HG02678 (cell line): ENCODE measurements around the gene FAM83D.
"Not testable (repeated sequence)": the region's sequence is repeated elsewhere in the genome, so short reads cannot be mapped to it uniquely, and the experiment has no call there.

ENCODE experiments used
- ATAC-seq: cut with Tn5 transposase; IDR thresholded peaks from one replicate; pipeline ENCODE4 v1.9.1; 2021; ENCODE audit warnings: mild to moderate bottlenecking, moderate library complexity; ENCODE audit not compliant: unreplicated experiment

The FAM83D gene

DNA sequence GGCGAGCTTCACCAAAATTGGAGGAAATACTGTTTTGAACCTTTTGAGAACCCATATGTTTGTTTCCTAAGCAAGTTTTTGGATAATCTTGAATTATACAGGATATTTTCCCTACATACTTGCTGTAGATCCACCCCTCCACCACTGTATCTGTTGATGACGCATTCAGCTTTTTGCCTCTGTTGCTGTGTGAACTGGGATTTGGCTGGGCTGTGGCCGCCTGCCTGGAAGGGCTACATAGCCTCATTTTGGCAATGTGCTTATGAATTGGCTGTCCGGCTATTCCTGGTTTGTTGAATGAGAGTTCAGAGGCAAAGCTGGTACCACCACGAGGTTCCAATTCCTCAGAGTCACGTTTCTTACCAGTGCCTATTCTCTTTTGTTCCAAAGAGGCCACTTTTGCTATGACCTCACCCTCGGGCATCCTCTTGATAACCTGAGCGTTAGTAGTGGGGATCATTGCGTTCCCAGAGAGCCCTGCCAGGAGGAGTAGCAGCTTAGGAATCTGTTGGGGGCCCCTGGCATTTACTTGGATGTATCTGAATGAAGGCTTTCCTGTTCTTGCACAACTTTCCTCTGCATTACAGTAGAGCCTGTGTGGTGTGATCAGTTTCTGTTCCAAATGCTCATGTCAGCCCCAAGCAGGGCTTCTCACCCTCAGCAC lies 6.4 kb downstream of the FAM83D start:
- ATAC-seq, result no peak

DNA sequence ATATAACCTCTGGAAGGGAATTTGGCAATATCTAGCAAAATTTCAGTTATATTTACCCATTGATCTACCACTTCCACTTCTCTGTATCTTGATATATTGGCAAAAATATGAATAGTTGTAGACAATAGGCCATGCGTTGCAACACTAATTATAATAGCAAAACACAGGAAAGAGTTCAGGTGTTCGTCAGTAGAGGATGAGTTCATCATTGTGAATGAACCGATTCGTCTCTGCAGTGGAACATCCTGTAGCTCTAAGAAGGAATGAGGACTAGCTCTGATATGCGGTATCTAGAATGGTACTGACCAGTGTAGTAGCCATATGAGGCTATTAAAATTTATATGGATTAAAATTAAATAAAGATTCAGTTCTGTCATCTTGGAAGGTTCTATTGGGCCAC lies 8.3 kb downstream of the FAM83D start:
- no peak for ATAC-seq

DNA sequence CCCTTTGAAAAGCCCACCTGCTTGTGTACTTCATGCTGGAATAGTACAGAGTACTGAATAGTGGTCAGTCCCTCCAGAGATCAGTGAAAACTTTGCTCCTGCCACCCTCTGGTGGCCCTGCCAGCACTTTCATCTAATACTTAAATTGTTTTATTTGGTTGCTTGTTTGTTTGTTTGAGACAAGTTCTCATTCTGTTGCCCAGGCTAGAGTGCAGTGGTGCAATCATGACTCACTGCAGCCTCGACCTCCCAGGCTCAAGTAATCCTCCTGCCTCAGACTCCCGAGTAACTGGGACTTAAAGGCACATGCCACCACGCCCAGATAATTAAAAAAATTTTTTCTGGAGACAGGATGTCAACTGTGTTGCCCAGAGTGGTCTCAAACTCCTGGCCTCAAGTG lies 9.1 kb downstream of the FAM83D start:
- no peak for ATAC-seq

DNA sequence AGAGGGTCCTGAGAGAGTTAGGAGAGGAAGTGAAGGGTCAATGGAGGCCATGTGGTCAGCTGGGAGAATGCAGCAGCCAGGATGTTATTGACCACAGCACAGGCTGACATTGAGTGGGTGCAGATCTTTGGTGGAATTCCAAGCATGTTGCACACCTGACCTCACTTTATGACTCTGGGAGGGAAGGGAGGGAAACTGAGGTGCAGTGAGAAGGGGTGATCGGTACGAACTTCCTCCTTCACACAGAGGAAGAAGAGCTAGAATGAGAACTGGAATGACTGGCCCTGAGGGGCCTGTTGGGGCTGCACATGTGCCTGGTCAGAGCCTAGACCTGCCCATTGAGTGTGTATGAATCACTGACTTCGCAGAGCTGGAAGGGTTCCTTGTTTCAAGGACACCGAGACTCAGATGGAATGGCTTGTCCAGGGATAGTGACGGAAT lies 9.8 kb downstream of the FAM83D start:
- ATAC-seq, result no peak

DNA sequence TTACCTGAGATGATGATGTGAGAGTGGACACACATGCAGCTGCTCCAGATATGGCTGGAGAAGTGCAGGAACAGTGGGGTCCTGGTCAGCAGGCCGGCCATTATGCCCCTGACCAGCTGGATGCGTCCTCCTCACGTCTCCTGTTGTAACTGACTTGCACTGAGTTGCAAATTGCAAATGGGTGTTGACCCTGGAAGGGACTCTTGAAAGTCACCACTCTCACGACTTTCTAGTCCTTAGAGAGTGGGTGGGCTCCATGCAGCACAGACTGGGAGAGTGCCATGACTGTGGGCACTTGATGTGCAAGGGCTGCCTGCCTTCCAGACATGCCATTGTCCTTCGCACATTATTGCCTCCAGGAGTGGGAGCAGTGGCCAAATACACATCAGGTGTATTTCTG lies 10.8 kb downstream of the FAM83D start:
- no peak for ATAC-seq

DNA sequence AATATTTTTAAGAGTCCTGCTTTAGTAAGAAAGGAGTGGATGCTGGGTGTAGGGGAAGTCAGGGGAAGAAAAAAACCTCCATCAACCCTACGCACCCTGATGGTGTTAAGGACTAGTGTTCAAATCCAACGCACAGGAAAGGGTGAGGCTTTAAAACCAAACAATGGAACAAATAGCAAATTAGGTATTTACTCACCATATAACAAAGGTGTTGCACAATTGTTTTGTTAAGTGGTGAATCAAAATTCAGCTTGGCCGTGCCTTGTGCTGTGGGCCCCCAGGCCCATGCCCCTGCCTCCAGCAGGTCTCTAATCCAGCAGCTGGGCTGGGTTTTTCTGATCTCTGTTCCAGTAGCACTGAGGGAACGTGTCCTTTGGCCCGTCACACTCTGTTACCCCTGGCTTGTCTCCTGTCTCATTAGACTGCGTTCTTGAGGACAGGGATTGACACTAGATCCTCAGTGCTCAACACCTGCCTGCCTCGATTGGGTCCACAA lies 11.8 kb downstream of the FAM83D start:
- no peak for ATAC-seq

DNA sequence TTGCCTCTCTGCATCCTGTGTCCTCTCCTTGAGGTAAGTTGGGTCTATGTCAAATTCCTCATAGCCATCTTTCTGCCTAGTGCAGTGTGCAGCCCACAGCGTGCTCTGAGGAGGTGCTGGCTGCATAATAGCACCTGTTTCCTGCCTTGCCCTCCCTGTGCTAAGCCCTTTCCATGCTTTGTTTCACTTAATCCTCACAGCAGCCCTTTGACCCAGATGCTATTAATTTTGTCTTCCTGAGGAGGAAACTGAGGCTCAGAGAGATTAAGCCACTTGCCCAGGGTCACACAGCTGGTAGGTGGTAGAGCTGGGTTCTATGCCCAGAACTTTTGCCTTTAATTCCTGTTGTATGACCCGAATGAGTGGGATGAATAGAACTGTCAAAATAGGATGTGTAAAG lies 13.5 kb downstream of the FAM83D start:
- ATAC-seq, result no peak

DNA sequence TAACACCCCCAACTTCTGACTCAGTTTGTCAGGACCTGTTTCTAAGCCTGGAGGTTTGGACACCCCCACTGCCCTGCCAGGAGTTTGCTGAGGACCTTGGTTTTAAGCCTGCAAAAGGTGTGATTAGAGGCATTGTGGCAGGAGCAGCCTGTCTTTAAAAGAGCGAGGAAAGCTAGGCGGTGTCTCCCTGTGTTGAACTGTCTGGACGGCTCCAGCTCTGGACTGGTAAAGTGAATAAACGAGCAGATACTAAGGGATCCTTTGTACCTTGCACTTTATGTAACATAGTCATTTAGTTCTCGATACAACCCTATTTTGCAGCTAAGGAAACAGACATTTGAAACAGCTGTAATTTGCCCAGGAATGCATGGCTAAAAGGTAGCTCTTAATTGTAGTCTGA lies 14.4 kb downstream of the FAM83D start:
- no peak for ATAC-seq

DNA sequence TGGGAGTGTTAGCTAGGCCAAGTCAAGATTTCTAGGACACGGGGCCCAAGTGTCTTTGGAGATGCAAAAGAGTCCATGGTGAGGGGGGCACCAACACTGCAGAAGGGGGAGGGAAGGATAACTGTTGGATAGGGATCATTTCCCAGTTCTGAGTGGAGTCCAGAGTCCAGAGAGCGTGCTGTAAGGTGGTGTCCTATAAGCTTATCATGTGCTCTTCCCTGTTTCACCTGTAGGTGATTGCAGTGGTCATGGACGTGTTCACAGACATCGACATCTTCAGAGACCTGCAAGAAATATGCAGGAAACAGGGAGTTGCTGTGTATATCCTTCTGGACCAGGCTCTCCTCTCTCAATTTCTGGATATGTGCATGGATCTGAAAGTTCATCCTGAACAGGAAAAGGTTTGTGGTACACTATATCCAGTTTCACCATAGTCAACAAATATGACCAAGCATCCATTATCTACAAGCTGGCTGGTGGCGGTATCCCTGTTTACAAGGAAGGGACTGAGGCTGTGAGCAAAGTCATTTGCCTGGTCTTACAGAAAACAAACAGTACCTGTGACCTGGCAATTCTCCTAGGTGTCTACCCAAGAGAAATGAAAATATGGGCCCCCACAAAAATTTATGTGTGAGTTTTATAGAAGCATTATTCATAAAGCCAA lies 15.6 kb downstream of the FAM83D start:
- no peak for ATAC-seq

DNA sequence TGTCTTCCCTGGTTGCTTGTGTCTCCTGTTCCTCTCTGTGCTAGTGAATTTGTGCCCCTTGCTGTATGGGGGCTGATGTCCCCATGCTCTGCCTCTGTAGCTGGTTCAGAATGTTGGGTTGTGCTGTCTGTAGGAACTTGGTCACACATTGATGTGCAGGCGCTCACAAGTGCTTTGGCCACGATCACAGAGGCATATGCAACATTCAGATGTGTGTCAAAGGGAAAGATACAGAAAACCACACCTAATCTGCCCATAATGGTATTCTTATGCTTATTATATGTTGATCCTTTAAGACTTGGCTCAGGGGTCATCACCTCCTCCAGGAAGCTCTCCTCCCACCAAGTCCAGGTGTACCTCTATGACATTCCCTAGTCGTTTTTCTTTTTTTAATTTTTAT lies 18.8 kb downstream of the FAM83D start:
- no peak for ATAC-seq

DNA sequence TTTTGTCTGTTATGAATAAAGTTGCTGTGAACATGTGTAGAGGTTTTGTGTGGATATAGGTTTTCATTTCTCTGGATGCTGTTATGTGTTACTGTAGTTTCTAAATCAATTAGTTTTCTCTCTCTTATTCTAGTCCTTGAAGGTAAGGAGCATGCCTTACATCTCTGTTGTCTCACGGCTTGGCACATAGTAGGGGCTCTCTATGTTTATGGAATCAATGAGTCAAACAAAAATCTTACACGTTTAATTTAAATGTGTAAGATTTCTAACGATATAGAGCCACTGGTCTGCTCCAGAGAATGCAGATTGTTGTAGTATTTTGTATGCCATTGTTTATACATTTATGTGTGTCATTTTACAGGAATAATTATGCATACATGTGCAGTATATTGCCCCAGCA lies 20.6 kb downstream of the FAM83D start:
- ATAC-seq, result no peak

DNA sequence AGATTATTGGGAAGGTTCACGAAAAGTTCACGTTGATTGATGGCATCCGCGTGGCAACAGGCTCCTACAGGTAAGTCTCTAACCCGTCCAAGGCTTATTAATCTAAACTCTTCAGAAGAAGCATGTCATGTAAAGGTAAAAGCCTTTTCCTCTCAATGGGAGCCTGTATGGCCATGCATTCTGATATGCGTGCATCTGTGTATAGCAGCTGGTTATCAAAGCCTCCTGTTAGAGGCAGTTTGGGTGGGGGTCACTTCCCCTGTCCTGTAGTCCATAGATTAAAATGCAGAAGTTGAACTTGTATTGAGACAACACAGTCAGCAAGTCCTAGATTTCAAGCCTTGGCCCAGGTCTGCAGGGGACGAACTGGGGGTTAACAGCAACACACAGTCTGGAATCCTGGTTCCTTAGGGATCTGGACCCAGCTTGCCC lies 21.7 kb downstream of the FAM83D start:
- no peak for ATAC-seq

DNA sequence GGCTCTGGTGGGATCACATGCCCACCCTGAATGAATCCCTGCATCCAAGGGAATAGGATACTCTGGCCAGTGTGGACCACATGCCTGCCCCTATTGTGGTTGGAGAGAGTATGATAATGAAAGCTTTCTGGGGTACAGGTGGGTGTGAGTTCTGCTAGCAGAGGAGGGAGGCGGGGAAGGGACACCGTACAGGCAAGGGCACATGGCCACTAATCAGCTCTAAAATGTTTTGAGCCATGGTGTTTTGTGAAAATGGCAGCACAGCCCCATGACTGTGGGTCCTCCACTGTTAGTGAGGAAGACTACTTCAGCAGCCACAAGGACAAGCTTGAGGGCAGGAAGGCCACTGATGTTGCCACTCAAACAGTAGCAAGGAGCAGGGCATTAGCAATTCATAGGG lies 24.0 kb downstream of the FAM83D start:
- no peak for ATAC-seq

DNA sequence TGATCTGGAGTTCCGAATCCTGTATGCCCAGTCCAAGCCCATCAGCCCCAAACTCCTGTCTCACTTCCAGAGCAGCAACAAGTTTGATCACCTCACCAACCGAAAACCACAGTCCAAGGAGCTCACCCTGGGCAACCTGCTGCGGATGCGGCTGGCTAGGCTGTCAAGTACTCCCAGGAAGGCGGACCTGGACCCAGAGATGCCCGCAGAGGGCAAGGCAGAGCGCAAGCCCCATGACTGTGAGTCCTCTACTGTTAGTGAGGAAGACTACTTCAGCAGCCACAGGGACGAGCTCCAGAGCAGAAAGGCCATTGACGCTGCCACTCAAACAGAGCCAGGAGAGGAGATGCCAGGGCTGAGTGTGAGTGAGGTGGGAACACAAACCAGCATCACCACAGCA lies 25.4 kb downstream of the FAM83D start:
- ATAC-seq, result no peak

DNA sequence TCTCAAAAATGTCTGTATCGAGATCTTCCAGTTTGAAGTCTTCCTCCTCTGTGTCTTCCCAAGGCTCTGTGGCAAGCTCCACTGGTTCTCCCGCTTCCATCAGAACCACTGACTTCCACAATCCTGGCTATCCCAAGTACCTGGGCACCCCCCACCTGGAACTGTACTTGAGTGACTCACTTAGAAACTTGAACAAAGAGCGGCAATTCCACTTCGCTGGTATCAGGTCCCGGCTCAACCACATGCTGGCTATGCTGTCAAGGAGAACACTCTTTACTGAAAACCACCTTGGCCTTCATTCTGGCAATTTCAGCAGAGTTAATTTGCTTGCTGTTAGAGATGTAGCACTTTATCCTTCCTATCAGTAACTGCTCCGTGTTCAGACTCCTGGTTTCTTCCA lies 25.9 kb downstream of the FAM83D start:
- no peak for ATAC-seq

DNA sequence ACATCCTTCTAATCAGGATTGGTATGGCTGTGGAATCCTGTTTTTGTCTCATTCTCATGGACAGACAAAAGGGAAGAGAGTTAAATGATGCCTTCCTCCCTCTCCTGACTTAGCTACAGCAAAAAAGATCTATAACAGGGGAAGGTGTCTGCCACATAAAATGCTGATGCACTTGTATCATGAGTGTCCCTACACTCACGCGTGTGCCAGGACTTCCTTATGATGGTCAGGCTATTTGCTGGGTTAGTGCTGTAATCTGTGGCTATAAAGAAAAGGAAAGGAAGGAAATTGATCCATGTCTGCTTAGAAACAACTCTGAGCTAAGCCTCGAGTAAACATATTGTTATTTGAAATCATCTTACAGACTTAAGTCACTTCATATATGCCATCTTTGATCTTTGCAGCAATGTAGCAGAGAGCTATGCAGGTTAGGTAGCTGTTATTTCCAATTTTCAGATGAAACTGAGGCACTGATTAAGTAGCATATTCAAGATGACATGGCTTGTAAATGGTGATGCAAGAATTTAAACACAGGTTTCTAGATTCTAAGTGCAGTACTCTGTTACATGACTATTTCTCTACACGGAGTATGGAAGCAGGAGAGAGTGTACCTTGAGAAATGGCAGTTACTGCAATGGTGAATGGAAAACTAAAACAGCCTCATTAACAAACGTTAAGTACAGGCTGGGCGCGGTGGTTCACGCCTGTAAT lies 27.6 kb downstream of the FAM83D start:
- ATAC-seq, result no peak

DNA sequence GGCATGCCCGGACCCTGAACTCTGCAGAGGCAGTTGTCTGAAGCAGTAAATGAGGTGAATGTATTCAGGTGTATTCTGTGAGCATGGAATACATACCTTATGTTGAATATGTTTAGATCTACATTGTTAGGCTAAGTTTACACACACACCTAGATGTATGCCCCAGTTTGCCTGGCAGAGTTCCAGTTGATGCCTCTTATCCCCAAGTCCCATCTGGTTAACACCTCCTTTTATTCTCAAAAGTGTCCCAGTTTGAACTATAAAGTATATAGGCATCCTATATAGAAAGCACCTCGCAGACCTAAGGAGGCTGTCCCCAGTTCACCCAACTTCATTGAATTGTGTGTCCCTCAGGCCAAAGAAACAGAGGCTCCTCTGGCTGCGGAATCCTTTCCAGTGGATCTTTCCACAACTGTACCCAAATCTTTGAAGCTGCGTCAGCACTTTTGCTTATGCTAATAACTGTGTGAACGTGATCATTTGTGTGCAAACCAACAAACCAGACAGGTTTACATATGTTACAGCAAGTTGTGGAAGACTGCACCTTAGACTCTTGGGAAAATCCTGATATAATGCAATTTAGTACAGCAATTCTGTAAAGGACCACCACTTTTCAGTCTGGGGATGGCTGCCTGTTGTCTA lies 31.1 kb downstream of the FAM83D start:
- no peak for ATAC-seq

DNA sequence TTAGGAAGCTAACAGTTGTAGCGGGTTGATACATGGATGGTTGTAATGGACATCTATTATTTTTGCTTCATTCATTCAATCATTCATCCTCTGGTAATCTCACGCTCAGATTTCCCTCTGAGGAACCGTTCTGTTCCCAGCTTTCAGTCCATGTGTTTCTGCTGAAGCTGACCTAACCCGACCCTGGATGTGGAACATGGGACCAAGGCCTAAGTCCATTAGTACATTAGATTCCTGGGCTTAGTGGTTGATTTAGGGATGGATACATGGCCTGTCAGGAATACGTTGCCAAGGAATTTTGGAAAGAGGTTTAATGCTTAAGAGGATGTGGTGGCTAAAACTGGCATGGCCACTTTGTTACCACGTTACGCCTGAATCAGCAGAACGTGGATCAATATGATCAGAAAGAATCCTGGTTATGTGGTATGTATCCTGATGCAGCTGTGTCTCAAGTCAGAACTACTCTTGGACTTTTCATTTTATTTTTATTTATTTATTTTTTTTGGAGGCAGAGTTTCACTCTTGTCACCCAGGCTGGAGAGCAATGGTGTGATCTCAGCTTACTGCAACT lies 31.8 kb downstream of the FAM83D start:
- ATAC-seq, result no peak

DNA sequence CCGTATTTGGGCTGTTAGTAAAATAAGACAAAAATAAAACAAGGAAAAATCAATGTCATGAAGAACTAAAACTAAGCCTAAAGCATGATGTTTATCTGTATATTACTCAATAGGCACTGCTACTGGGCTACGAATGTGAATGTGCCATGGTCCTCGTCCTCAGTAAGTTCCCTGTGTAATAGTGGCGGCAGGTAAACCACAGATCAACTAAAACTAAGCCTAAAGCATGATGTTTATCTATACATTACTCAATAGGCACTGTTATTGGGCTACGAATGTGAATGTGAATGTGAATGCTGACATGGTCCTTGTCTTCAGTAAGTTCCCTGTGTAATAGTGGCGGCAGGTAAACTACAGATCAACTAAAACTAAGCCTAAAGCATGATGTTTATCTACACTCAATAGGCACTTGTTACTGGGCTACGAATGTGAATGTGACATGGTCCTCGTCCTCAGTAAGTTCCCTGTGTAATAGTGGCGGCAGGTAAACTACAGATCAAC lies 34.0 kb downstream of the FAM83D start:
- not testable (repeated sequence) for ATAC-seq

DNA sequence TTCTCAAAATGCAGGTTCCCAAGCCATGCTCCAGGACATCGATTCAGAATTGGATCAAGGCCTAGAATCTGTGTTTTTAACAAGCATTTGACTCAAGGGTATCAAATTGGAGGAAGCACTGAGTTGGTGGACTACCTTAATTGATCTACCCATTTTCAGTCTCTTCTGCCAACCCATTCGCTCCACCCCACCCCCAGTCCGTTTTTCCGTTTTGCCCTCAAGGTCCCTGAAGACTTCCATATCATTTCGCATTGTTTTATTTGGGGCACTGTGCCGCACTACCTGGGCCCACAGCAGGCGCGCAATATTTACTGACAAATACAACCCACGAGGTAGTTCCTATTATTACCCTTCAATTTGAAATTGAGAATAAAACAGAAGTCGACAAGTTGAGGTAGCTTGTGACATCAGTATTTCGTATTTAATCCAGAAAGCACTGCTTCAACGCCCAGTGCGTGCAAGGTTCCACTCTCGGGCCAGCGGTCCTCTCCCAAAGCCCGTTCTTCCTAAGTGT lies 35.4 kb downstream of the FAM83D start:
- no peak for ATAC-seq
